ENCODE measurements around the gene GGCT. TPM values are rescaled to one million over a fixed set of nuclear protein-coding genes. Genes with fewer than 3 reads are reported as not detected.
"Not testable (repeated sequence)": the region's sequence is repeated elsewhere in the genome, so short reads cannot be mapped to it uniquely, and the experiment has no call there.

GGCT gene
- total and polyA plus RNA-seq, 2 donors = 43.4 to 85.4 TPM

DNA sequence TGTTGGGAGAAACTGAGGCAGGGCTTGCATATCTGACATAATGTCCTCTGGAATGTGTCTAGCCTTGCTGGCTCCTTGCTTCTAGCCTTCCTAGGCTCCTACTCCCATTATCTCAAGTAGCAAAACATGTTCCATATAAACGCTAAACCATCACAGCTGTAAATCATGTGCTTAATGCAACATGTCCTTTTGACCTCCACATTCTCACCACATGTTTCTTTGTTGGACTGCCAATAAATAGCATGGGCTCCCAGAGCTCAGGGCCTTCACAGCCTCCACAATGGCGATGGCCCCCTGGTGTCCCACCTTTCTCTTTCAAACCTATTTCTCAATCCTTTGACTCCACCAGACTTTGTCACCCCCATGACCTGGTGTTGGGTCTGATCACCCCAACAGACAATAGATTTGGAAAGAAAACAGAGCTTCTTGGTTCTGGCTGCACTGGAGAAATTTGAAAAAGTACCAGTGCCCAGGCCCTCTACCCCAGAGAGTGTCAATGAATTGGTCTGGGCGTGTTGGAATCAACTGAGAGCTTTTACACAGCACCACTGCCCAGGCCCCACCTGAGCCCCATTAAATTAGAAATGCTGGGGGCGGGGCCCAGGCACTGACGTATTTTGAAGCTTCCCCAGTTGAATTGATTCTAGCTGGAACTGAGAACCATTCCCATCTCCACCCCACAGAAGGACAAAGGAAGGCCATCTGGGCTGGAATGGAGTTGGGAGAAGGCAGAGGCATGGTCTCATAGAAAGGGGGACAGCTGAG lies 41.3 kb upstream of the GGCT start:
- Histone ChIP-seq H3K9me3 (ENCODE audit: control insufficient read depth in 2 of 2, insufficient read depth in 1 of 2, low read length in 1 of 2) (no peaks in the 10 kb centered on the region), H3K36me3 (ENCODE audit: control insufficient read depth in 2 of 2, insufficient read depth in 2 of 2, low read length in 1 of 2) (no peaks in the 10 kb centered on the region), H3K27ac (ENCODE audit: low read depth in 1 of 2, low read length in 1 of 2) (no peak overlapping the region), H3K4me3 (ENCODE audit: low read length in 2 of 2) (no peak overlapping the region), H3K4me1 (ENCODE audit: control insufficient read depth in 2 of 2, insufficient read depth in 2 of 2, low read length in 2 of 2) (peaks cover 0 to 7% of the 10 kb centered on the region in 2 donors), H3K27me3 (ENCODE audit: control insufficient read depth in 2 of 2, insufficient read depth in 1 of 2, low read length in 1 of 2) (no peaks in the 10 kb centered on the region)
- 96% methylated on average over 5 of the region's 5 CpGs for WGBS
- no peak for DNase-seq (ENCODE audit: low read depth in 6 of 9, low spot score in 9 of 9)

DNA sequence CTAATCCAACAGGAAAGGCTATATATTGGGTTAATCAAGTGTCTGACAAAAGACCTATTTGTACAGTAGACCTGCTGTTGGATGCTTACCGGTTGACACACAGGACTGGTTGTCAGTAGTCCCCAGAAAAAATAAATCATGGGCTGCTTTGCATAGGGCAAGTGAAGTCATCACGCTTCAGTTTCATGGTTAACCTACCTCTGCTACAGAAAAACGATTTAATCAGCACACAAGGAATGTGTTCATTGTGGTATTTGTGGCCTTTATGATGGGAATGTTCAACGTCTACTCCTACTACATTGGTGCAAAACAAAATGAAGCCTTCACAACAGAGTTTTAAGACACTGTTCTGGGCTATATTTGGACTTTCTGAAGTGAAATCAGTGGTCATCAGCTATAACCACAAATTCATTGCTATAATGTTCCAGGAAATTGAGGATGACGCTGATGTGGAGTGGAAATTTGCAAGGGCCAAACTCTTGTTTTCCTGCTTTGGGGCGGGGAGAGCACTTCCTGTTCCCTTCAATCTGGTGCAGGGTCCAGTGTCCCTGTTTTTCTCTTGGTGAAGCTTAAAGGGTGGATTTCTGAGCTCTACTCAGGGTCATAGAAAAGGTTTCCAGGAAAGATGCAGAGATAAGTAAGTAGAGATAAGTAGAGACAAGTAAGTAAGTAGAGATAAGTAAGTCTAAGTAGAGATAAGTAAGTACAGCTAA lies 39.3 kb upstream of the GGCT start:
- DNase-seq (ENCODE audit: low read depth in 6 of 9, low spot score in 9 of 9) = no peak

DNA sequence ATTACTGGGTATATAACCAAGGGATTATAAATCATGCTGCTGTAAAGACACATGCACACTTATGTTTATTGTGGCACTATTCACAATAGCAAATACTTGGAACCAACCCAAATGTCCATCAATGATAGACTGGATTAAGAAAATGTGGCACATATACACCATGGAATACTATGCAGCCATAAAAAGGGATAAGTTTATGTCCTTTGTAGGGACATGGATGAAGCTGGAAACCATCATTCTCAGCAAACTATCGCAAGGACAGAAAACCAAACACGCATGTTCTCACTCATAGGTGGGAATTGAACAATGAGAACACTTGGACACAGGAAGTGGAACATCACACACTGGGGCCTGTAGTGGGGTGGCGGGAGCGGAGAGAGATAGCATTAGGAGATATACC lies 38.5 kb upstream of the GGCT start:
- WGBS = 97% methylated on average over 4 of the region's 4 CpGs
- not testable (repeated sequence) for DNase-seq (ENCODE audit: low read depth in 6 of 9, low spot score in 9 of 9); H3K4me1 ChIP-seq (ENCODE audit: control insufficient read depth in 2 of 2, insufficient read depth in 2 of 2, low read length in 2 of 2)

More for the DNA sequence above, 39.3 kb upstream of the GGCT start:
- 91% methylated on average over 6 of the region's 6 CpGs for WGBS
- no peak overlapping the region for H3K4me3 ChIP-seq (ENCODE audit: low read length in 2 of 2)
- H3K4me1 ChIP-seq (ENCODE audit: control insufficient read depth in 2 of 2, insufficient read depth in 2 of 2, low read length in 2 of 2) = peaks cover 0 to 7% of the 10 kb centered on the region in 2 donors
- H3K27me3 ChIP-seq (ENCODE audit: control insufficient read depth in 2 of 2, insufficient read depth in 1 of 2, low read length in 1 of 2) = no peaks in the 10 kb centered on the region
- no peak overlapping the region for H3K27ac ChIP-seq (ENCODE audit: low read depth in 1 of 2, low read length in 1 of 2)
- H3K36me3 ChIP-seq (ENCODE audit: control insufficient read depth in 2 of 2, insufficient read depth in 2 of 2, low read length in 1 of 2) = no peaks in the 10 kb centered on the region
- no peaks in the 10 kb centered on the region for H3K9me3 ChIP-seq (ENCODE audit: control insufficient read depth in 2 of 2, insufficient read depth in 1 of 2, low read length in 1 of 2)

DNA sequence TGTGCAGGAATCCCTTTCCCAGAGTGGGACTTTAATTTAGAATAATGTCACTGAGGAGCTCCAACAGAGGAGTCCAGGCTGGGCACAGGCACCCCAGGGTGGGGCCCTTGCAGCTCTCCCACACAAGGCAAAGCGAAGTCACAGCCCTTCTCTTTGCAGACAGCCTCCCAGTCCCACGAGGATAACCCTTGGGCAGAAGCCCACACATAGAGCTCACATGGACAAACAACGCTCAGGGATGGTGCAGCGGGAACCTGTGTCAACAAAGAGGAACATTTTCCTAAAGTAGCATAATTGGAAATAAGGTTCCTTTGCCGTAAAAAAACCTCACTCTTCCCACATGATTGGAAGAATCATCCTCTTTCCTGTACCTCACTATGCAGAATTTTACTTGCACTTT lies 29.3 kb upstream of the GGCT start:
- Histone ChIP-seq H3K4me3 (ENCODE audit: low read length in 2 of 2) (no peak overlapping the region), H3K4me1 (ENCODE audit: control insufficient read depth in 2 of 2, insufficient read depth in 2 of 2, low read length in 2 of 2) (no peaks in the 10 kb centered on the region), H3K27ac (ENCODE audit: low read depth in 1 of 2, low read length in 1 of 2) (no peak overlapping the region), H3K9me3 (ENCODE audit: control insufficient read depth in 2 of 2, insufficient read depth in 1 of 2, low read length in 1 of 2) (peaks cover 0 to 2% of the 10 kb centered on the region in 2 donors), H3K36me3 (ENCODE audit: control insufficient read depth in 2 of 2, insufficient read depth in 2 of 2, low read length in 1 of 2) (peaks cover 0 to 7% of the 10 kb centered on the region in 2 donors), H3K27me3 (ENCODE audit: control insufficient read depth in 2 of 2, insufficient read depth in 1 of 2, low read length in 1 of 2) (no peaks in the 10 kb centered on the region)
- DNase-seq (ENCODE audit: low read depth in 6 of 9, low spot score in 9 of 9) = no peak
- 97% methylated on average over 5 of the region's 5 CpGs for WGBS

More for the DNA sequence above, 38.5 kb upstream of the GGCT start:
- H3K27me3 ChIP-seq (ENCODE audit: control insufficient read depth in 2 of 2, insufficient read depth in 1 of 2, low read length in 1 of 2); H3K27ac ChIP-seq (ENCODE audit: low read depth in 1 of 2, low read length in 1 of 2); H3K9me3 ChIP-seq (ENCODE audit: control insufficient read depth in 2 of 2, insufficient read depth in 1 of 2, low read length in 1 of 2); H3K36me3 ChIP-seq (ENCODE audit: control insufficient read depth in 2 of 2, insufficient read depth in 2 of 2, low read length in 1 of 2); H3K4me3 ChIP-seq (ENCODE audit: low read length in 2 of 2): not testable (repeated sequence)

DNA sequence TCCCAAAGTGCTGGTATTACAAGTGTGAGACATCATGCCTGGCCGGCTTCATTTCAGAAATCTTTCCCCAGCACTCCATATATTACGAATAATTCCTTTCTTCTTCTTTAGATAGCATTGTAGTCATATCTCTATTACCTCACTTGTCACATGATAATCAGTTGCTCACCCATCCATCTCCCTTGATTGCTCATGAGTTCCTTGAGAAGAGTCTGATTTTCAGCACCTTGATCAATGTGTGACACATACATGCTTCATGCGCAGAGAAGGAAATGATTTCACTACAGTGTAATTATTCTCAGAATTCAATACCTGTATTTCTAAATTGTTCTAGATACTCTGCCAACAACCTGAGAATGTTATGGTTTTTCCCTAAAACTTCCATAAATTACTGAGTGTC lies 26.7 kb upstream of the GGCT start:
- no peaks in the 10 kb centered on the region for H3K36me3 ChIP-seq (ENCODE audit: control insufficient read depth in 2 of 2, insufficient read depth in 2 of 2, low read length in 1 of 2)
- H3K4me1 ChIP-seq (ENCODE audit: control insufficient read depth in 2 of 2, insufficient read depth in 2 of 2, low read length in 2 of 2) = no peaks in the 10 kb centered on the region
- H3K9me3 ChIP-seq (ENCODE audit: control insufficient read depth in 2 of 2, insufficient read depth in 1 of 2, low read length in 1 of 2) = no peaks in the 10 kb centered on the region
- no peak for DNase-seq (ENCODE audit: low read depth in 6 of 9, low spot score in 9 of 9)
- H3K27me3 ChIP-seq (ENCODE audit: control insufficient read depth in 2 of 2, insufficient read depth in 1 of 2, low read length in 1 of 2) = no peaks in the 10 kb centered on the region
- 98% methylated on average over 3 of the region's 3 CpGs for WGBS
- no peak overlapping the region for H3K4me3 ChIP-seq (ENCODE audit: low read length in 2 of 2)
- no peak overlapping the region for H3K27ac ChIP-seq (ENCODE audit: low read depth in 1 of 2, low read length in 1 of 2)

DNA sequence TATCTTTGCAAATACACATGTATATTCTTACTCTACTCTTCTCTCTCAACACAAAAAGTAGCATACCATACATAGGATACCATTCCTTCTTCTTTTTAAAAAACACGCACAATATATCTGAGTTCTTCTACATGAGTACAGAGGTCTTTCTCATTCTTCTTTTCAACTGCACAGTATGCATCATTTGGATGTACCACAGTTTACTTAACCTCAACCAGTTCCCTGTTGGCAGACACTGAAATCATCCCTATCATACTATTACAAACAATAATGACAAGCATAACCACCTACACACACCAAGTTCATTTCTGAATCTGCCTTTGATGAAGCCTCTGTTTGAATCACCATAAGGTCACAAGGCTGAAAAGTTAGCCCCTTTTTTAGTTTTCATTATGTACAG lies 25.7 kb upstream of the GGCT start:
- Histone ChIP-seq H3K9me3 (ENCODE audit: control insufficient read depth in 2 of 2, insufficient read depth in 1 of 2, low read length in 1 of 2) (no peaks in the 10 kb centered on the region), H3K4me1 (ENCODE audit: control insufficient read depth in 2 of 2, insufficient read depth in 2 of 2, low read length in 2 of 2) (no peaks in the 10 kb centered on the region), H3K27me3 (ENCODE audit: control insufficient read depth in 2 of 2, insufficient read depth in 1 of 2, low read length in 1 of 2) (no peaks in the 10 kb centered on the region), H3K36me3 (ENCODE audit: control insufficient read depth in 2 of 2, insufficient read depth in 2 of 2, low read length in 1 of 2) (no peaks in the 10 kb centered on the region), H3K4me3 (ENCODE audit: low read length in 2 of 2) (no peak overlapping the region), H3K27ac (ENCODE audit: low read depth in 1 of 2, low read length in 1 of 2) (no peak overlapping the region)
- 95% methylated on average over 1 of the region's 1 CpG for WGBS
- DNase-seq (ENCODE audit: low read depth in 6 of 9, low spot score in 9 of 9) = no peak

DNA sequence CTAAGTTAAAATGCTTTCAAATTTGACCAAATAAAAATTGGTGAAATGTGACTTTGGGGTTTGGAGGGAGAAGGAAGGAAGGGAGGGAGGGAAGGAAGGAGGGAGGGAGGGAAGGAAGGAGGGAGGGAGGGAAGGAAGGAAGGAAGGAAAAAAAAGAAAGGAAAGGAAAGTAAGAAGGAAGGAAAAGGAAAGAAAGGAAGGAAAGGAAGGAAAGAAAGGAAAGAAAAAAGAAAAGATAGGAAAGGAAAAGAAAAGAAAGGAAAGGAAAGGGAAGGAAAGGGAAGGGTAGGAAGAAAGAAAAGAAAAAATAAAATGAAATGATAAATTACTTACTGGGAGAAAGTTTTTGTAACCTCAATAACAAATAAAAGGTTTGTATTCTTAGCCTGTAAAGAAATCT lies 24.1 kb upstream of the GGCT start:
- no peak overlapping the region for H3K4me3 ChIP-seq (ENCODE audit: low read length in 2 of 2)
- H3K27me3 ChIP-seq (ENCODE audit: control insufficient read depth in 2 of 2, insufficient read depth in 1 of 2, low read length in 1 of 2) = no peaks in the 10 kb centered on the region

DNA sequence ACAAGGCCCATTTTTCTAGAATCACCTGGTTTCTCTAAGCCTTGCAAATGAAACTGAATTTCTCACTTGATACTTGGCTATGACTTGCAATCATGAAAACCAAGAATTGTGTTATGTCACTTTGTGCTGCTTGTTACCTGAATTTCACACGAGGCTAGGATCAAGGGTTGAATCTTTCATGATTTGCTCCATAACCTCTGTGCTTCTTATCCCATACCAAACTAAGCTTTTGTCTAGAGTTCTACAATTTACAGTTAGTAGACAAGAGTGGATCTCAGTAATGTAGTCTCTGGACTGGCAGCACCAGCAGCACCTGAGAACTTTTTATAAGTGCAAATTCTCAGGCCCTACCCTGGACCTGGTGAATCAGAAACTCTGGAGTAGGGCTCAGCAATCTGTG lies 22.7 kb upstream of the GGCT start:
- H3K27ac ChIP-seq (ENCODE audit: low read depth in 1 of 2, low read length in 1 of 2); H3K9me3 ChIP-seq (ENCODE audit: control insufficient read depth in 2 of 2, insufficient read depth in 1 of 2, low read length in 1 of 2); H3K4me3 ChIP-seq (ENCODE audit: low read length in 2 of 2); DNase-seq (ENCODE audit: low read depth in 6 of 9, low spot score in 9 of 9); H3K36me3 ChIP-seq (ENCODE audit: control insufficient read depth in 2 of 2, insufficient read depth in 2 of 2, low read length in 1 of 2); H3K27me3 ChIP-seq (ENCODE audit: control insufficient read depth in 2 of 2, insufficient read depth in 1 of 2, low read length in 1 of 2); H3K4me1 ChIP-seq (ENCODE audit: control insufficient read depth in 2 of 2, insufficient read depth in 2 of 2, low read length in 2 of 2): not testable (repeated sequence)
- WGBS = 91% methylated on average over 1 of the region's 1 CpG

More for the DNA sequence above, 24.1 kb upstream of the GGCT start:
- H3K9me3 ChIP-seq (ENCODE audit: control insufficient read depth in 2 of 2, insufficient read depth in 1 of 2, low read length in 1 of 2) = no peaks in the 10 kb centered on the region
- no peak for DNase-seq (ENCODE audit: low read depth in 6 of 9, low spot score in 9 of 9)
- no peaks in the 10 kb centered on the region for H3K4me1 ChIP-seq (ENCODE audit: control insufficient read depth in 2 of 2, insufficient read depth in 2 of 2, low read length in 2 of 2)
- H3K27ac ChIP-seq (ENCODE audit: low read depth in 1 of 2, low read length in 1 of 2) = no peak overlapping the region
- no peaks in the 10 kb centered on the region for H3K36me3 ChIP-seq (ENCODE audit: control insufficient read depth in 2 of 2, insufficient read depth in 2 of 2, low read length in 1 of 2)

DNA sequence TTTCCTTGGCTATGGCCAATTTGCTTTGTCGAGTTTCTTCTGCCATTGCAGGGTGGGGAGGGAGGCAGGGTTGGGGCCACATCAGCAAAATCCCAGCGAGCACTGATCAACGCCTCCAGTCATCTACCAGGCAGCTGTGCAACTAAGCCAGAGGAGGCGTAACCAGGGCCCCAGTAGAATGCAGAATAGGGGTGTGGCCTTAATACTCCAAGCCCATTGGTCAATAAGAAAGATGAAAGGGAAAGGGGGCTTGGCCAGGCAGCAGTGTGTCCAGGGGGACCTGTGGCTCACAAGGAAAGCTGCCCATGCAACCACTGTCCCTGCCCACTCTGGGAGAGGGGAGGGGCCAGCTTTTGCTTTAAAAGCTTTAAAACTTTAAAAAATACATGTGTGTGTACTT lies 21.5 kb upstream of the GGCT start:
- no peaks in the 10 kb centered on the region for H3K36me3 ChIP-seq (ENCODE audit: control insufficient read depth in 2 of 2, insufficient read depth in 2 of 2, low read length in 1 of 2)
- H3K4me1 ChIP-seq (ENCODE audit: control insufficient read depth in 2 of 2, insufficient read depth in 2 of 2, low read length in 2 of 2) = no peaks in the 10 kb centered on the region
- H3K9me3 ChIP-seq (ENCODE audit: control insufficient read depth in 2 of 2, insufficient read depth in 1 of 2, low read length in 1 of 2) = no peaks in the 10 kb centered on the region
- 97% methylated on average over 4 of the region's 4 CpGs for WGBS
- no peak overlapping the region for H3K27ac ChIP-seq (ENCODE audit: low read depth in 1 of 2, low read length in 1 of 2)
- no peak for DNase-seq (ENCODE audit: low read depth in 6 of 9, low spot score in 9 of 9)
- H3K4me3 ChIP-seq (ENCODE audit: low read length in 2 of 2) = no peak overlapping the region
- no peaks in the 10 kb centered on the region for H3K27me3 ChIP-seq (ENCODE audit: control insufficient read depth in 2 of 2, insufficient read depth in 1 of 2, low read length in 1 of 2)
